GM19099 (cell line): ENCODE measurements around the gene CPNE6.

ENCODE experiments used
- POLR2A ChIP-seq: IDR thresholded peaks from 3 replicates; pipeline ENCODE4 v1.6.1; 2011; ENCODE audit warnings: low read depth; ENCODE audit not compliant: insufficient read length; ENCODE audit errors: extremely low read depth

Gene CPNE6

DNA sequence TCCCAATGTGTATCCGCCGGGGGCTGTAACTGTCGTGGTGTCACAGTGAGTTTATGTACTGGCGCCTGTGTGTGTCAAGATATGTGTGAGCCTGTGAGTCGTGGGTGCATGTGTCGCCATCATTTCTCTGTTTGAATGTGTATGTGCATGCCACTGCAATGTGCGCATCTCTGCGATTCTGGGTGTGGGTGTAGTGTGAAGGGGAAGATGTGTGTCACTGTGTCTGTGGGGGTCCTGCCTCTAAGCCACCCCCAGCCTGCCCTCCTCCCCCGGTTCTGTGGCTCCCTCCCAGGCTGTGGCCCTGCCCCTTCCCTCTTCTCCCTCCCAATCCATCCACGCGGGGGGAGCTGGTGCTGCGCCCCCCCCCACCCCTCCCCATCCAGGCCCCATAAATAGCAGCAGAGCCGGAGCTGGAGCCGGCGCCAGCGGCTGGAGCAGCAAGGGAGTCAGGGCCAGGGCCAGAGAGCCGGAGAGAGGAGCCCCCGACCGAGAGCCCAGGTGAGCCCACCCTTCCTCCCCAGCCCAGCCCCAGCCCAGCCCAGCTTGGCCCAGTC lies at the start of gene CPNE6:
TSS of gene CPNE6 (plus strand) at position 419 of the 554 bp plus-strand sequence. CDS start 1,375 bp downstream, outside the sequence.
- no peak for TF ChIP-seq POLR2A

DNA sequence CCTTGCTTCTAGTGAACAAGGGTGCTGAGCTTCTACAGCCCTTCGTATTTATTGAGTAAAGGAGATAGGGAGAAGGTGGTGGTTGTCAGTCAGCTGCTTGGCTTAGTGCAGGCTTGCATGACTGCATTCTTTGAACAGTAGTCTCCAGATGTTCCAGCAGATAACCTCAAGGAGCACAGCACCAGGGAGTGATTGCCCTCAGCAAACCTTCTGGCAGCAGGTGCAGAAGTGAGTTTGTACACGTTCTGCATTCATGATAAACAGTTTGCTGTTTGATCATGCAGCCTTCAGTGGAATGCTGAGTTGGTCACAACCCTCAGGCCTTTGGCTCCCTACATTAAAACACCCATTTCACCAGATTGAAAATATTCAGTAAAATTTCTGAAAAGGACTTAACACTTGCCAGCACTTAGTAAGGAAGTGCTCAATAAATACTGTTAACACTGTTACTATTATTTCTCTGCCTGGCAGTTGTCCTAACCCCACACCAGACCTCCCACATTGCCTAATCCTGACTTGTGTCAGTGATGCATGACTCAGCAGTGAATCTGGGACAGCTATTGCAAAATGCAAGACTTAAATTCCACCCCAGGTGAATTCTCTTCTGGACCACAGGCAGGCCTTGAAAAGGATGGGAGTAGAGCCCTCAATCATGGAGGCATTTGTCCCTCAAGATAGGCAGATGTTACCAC lies 38.5 kb upstream of the CPNE6 start:
- no peak for TF ChIP-seq POLR2A

DNA sequence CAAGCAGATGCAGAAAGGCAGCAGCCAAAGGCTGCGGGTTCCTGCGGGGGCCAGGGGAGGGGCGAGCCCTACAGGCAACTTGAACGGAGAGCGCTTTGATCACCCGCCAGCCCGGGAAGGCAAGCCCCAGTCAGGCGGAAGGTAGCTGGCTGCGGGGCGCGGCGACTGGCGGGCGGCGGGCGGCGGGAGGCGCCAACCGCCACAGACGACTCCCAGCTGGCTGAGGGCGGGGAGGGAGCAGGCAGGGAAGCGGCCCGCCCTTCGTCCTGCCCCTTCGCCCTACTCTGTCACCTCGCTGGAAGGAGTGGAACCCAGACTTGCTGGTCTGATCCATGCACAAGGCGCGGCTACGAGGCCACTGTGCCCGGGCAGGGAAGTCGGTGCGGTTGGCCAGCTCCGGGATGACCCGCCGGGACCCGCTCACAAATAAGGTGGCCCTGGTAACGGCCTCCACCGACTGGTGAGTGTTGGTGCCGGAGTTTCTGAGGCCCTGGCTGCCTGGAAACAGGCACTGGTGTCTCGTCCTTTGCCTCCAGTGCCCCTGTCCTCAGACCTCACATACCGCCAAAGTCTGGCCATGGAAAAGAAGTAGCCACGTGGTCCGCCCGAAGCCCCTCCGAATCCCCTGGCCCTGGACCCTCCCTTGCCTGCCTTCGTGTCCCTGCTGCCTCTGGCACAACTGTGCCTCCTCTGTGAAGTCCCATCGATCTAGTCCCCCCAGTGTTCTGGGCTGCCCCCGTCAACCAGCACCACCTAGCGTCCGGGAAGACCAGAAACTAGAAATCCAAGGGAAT lies 35.0 kb upstream of the CPNE6 start:
- TF ChIP-seq POLR2A: peak; percentile 44

DNA sequence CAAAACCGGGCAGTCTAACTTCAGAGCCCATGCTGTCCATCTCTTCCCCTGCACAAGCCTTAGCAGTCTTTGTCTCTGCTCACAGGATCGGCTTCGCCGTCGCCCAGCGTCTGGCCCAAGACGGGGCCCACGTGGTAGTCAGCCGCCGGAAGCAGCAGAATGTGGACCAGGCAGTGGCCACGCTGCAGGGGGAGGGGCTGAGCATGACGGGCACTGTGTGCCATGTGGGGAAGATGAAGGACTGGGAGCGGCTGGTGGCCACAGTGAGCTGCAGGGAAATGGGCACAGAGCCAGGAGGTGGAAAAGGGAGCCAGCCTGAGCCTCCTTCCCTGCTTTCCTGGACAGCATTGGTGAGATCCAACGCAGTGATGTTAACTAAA lies 33.7 kb upstream of the CPNE6 start:
- no peak for TF ChIP-seq POLR2A

DNA sequence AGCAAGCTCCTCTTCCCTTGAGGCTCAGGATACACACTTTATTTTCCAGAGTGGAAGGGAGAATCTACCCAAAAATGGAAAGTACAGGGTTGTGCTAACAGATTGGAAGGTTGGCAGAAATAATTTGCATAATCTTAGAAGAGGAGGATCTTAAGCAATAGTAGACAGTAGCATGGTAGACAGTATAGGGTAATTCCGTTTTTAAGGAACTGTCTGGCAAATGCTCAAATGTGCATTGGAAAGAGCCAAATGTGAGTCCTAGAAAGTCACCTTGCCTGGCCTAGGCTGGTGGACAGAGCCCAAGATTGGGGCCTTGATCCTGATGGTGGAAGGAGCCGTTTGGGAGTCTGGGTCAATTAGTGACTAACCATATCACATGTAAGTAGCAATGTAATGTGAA lies 32.7 kb upstream of the CPNE6 start:
- TF ChIP-seq POLR2A: no peak

DNA sequence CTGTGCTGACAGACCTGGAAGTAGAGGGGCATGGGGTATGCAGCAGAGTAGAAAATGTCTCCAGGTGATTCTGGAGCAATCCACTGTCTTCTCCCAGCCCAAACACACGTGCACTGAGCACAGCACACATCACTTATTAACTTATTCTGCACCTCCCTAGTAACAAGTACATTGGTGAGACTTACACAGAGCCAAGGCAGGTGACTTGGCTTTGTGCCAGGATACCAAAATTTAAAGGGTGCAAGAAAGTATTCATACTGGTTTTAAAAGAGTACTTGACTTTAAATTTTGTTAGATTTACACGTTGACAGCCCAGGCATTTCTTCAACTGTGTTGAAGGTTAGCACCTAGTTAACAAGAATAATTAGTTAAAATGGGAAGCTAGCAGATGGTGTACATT lies 30.7 kb upstream of the CPNE6 start:
- no peak for TF ChIP-seq POLR2A

DNA sequence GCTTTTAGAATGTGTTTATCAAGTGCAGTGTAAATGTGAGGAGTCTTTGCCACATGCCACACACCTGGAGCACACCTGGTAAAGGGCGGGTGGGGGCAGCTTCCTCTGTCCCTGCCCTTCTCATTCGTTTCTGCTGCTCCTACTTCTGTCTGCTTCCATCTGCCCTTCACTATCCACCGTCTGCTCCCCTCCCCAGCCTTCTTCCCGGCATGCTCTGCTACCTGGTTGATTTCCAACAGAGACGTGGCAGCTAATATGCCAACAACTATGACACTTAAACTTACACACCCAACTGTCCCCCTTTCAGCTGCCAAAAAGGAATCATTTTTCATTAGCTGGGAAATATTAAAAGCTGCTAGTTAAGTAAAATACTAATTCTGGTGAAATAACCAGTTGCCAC lies 28.6 kb upstream of the CPNE6 start:
- TF ChIP-seq POLR2A: no peak

DNA sequence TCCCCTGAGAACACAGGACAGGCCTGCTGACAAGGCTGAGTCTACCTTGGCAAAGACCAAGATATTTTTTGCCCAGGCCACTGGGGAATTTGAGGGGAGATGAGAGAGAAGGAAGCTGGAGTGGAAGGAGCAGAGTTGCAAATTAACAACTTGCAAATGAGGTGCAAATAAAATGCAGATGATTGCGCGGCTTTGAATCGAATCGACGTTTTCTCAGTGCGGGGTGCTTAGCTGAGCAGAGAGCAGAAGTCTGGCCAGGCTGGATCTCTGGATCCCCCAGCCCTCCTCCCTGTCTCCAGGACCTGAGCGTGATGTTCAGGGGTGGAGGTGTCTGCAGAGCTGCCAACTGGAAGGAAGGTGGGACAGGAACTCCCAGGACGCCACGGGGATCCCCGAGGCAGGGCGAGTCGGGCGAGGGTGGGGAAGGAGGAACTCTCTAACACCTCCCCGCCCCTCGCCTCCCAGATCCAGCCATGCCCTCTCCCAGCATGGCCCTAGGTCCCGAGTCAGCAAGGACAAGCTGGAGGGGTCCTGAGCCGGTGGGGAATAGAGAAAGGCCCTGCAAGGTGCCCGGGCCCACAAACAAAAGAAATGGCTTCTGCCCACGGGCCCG lies 20.1 kb upstream of the CPNE6 start:
- TF ChIP-seq POLR2A: no peak

DNA sequence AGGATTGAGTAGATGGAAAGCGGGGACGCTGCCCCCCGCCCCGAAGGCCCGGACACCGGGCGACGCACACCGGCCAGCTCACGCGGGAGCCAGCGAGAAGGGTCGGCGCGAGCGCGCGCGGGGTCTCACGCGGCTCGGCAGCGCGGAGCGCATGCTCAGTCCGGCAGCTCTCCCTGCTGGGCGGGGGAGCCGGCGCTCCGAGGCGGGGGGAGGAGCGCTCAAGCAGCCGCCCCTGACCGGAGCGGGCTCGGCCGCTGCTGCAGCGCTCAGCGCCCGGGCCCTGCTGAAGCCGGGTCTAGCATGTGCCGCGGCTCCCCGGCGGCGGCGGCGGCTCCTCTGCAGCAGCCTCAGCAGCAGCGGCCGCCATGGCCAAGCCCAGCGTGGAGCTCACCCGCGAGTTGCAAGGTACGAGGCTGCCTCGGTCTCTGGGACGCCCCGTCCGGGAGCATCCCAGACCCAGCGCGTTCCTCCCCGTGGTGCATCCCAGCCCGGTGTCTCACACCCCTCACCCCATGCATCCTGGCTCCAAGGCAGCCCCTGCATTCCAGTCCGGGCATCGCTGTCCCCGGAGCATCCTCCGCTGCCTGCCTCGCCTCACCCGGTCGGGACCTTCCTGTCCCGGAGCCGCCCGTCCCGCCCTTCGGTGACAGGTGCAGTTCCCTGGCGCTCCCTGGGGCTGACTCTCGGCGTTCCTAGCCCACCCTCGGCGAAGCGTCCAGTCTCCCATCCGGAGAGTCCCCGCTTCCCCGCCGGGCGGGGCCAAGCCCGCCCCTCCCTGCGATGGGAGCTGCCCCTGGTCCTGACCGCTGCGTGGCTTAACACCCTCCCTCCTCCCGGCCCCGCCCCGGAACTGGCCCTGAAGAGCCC lies 19.3 kb upstream of the CPNE6 start, which contains the start of gene CARMIL3:
TSS of gene CARMIL3 (plus strand) at position 221 of the 867 bp plus-strand sequence. CDS start at position 366, 145 bp downstream.
- TF ChIP-seq POLR2A: peak; percentile 60

DNA sequence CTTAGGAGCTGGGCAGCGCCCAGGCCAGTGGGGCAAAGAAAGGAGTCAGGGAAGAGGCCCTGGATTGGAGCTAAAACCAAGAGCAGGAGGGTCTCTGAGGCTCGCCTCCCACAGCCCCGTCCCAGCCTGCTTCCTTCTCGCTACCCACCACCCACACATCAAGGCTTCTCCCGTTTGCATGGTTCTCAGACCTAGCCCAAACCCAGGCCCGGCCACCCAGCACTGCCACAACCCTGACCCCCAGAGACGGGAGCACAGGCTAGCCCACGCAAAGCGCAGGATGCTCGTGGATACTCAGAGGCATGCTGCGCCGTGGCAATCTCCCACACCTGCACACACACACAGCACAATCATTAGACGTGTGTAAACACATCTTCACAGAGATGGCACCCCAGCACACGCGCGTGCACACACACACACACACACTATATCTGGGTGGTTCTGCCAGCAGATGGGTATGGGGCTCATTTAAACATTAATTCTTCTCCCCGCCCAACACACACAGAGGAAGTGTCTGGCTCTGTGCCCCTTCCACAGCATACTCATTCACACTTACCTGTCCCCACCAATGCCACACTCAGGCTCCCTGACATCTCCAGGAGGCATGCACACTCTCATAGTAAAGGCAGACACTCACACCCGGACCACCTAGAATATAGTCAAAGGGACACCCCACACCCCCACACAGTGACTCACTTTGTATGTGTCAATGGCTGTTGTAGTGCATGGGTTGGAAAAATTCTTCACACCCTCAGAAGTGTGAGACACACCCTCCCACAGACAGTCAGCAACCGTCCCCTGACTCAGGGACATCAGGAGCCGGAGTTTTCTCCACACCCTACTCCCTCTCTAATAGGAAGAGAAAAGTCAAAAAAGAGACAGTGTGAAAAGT lies 18.5 kb upstream of the CPNE6 start:
- TF ChIP-seq POLR2A: no peak

DNA sequence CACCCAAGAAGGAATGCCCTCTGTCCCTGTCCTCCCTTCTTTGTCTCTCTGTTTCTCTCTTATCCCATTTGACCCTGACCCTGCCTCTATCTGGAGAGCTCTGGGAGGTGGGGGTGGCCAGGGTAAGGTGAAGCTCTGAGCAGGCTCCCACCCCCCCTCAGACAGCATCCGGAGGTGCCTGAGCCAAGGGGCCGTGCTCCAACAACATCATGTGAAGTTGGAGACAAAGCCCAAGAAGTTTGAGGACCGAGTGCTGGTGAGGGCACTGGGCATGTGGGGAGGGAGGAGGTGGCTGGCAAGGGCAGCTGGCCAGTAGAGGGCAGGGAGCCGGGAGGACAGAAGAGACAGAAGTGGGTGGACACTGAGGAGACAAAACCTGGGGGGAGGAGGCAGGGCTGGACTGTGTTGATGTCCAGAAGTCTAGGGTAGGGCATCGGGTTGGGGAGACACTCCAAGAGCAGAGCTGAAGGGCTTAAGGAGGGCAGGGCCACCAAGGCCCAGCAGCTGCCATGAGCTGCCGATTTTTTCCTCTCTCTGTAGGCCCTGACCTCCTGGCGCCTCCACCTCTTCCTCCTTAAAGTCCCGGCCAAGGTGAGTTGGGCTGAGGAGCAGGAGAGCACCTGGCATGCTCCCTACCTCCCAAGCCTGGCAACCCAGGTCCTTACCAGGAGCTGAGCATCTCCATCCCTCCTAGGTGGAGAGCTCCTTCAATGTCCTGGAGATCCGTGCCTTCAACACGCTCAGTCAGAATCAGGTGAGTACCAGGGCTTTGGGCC lies 17.6 kb upstream of the CPNE6 start:
- no peak for TF ChIP-seq POLR2A

DNA sequence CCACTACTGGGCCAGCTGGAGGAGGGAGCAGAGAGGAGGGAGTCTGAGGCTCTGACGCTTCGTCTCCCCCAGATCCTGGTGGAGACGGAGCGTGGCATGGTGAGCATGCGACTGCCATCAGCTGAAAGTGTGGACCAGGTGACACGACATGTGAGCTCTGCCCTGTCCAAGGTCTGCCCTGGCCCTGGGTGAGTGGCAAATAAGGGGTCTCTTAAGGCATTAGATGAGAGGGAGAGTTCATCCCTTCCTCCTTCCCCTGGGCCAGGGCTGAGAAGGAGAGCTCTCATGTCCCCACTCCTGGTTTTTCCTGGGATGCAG lies 17.1 kb upstream of the CPNE6 start:
- TF ChIP-seq POLR2A: no peak

DNA sequence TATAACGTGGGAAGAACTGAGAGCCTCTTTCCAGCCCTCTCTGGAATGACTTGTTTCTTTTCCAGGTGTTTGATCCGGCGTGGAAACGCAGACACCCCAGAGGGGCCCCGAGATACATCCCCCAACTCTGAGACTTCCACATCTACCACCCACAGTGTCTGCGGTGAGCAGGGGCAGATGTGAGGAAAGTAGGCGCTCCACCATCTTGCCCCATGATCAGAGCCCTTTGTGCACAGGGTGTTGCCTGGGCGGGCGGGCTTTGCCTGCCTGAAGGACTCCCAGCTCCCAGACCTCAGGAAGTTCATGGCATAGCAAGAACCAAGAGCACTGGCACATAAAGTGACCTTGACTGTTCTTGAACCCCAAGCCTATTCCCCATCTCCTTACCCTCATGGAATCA lies 16.7 kb upstream of the CPNE6 start:
- no peak for TF ChIP-seq POLR2A
